Esophagus muscularis mucosa (tissue), 4 donors: ENCODE measurements around the gene CNTFR. TPM values are rescaled to one million over a fixed set of nuclear protein-coding genes. Genes with fewer than 3 reads are reported as not detected.

Source experiments
- DNase-seq: peaks from one replicate; pipeline ENCODE4 v3.0.0-alpha.2; 2017; ENCODE audit errors: extremely low spot score
- H3K27ac ChIP-seq, 4 donors: fragments of 200-600 bp; sonication (generic); replicated peaks in 1 of 4; 1 replicate in 3 of 4; 2 replicates in 1 of 4; pipeline ENCODE4 v1.5.1; 2016 to 2019; ENCODE audit warnings: mild to moderate bottlenecking in 1 of 4
- H3K27me3 ChIP-seq, 4 donors: fragments of 200-600 bp; sonication (generic); one replicate each; pipeline versions ENCODE4 v1.5.1 to v1.6.0; 2016 to 2019
- H3K36me3 ChIP-seq, 4 donors: fragments of 200-600 bp; sonication (generic); one replicate each; pipeline ENCODE4 v1.5.1; 2016 to 2019
- H3K4me1 ChIP-seq, 4 donors: fragments of 200-600 bp; sonication (generic); one replicate each; pipeline ENCODE4 v1.5.1; 2016 to 2019
- H3K4me3 ChIP-seq, 4 donors: fragments of 200-600 bp; sonication (generic); 1 replicate in 2 of 4; 2 replicates in 2 of 4; pipeline ENCODE4 v1.5.1; 2016 to 2019; ENCODE audit warnings: mild to moderate bottlenecking in 4 of 4, moderate library complexity in 1 of 4
- H3K9me3 ChIP-seq, 4 donors: fragments of 200-600 bp; sonication (generic); 1 replicate in 3 of 4; 2 replicates in 1 of 4; pipeline ENCODE4 v1.5.1; 2016 to 2019
- EP300 ChIP-seq: sonication (generic); formaldehyde crosslinking; IDR thresholded peaks from one replicate; pipeline ENCODE4 v1.6.1; 2017; ENCODE audit warnings: antibody characterized with exemption
- POLR2A ChIP-seq: fragments of 450-650 bp; IDR thresholded peaks from one replicate; pipeline ENCODE4 v1.6.1; 2017; ENCODE audit warnings: antibody characterized with exemption, moderate library complexity, mild to moderate bottlenecking, low read depth
- POLR2AphosphoS5 ChIP-seq, 2 donors: sonication (generic); formaldehyde crosslinking; IDR thresholded peaks; one replicate each; pipeline ENCODE4 v1.6.1; 2017; ENCODE audit warnings: antibody characterized with exemption in 2 of 2
- WGBS: methylation state at CpG from one replicate; pipeline ENCODE4 v1.1.5; 2018; 5-methylcytosine and 5-hydroxymethylcytosine counted together
- intact Hi-C: fragments of 100-400 bp; cut with DNase I; formaldehyde crosslinking; loops from one replicate; pipeline ENCODE4 v1.15.1; 2023
- total RNA-seq, 4 donors: library from RNA; depleted of rRNA; stranded (reverse); fragments of >200 nt; gene quantifications; one replicate each; pipeline versions ENCODE4 v1.1.0 to v1.2.1, GENCODE V29; 2016
- TF ChIP-seq, protein P1 (sequence below), 3 experiments: fragments of 200-600 bp in 2 of 3; fragments of 450-650 bp in 1 of 3; sonication (generic) in 2 of 3; IDR thresholded peaks; one replicate each; pipeline ENCODE4 v1.5.1; 2017 to 2019; ENCODE audit warnings: antibody characterized with exemption in 3 of 3, mild to moderate bottlenecking in 2 of 3, moderate library complexity in 1 of 3

CNTFR gene
- total RNA-seq, 4 donors from 2014 or later: 1.2 to 3.8 (median 2.7) TPM

DNA sequence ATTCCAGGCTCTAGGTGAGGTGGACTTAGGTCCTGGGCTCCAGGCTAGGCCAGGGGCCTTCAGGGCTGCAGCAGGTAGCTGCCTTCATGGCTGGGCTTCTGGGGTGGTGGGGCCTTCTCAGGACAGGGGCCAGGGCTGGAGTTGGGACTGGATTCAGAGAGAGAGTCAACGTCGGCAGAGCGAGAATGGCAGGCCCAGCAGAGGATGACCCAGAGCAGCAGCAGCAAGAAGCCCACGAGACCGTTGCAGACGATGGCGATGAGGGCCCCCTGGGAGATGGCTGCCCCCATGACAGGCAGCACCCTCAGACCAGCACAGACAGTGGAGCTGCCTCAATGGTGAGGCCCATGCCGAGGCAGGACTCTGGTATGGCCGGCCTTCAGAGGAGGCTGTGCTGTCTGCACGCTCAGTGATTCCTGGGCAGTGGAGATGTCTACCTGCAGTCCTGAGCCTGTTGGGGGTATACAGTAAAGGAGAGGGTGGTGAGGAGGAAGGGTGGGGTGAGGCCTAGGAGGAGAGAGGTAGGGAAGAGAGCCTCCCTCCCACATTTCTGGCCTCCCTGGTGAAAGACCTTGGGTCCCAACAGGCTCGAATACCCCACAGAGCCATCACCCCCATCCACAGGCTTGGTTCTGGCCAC, 68.0 kb downstream of the CNTFR start:
- Histone ChIP-seq H3K36me3 (no peaks in the 10 kb centered on the region), H3K9me3 (no peaks in the 10 kb centered on the region), H3K27me3 (no peaks in the 10 kb centered on the region), H3K4me1 (peaks cover 8 to 16% (median 15%) of the 10 kb centered on the region in 4 donors), H3K27ac (no peak overlapping the region), H3K4me3 (no peak overlapping the region)
- TF ChIP-seq EP300 (no peak), POLR2AphosphoS5 (IDR thresholded peaks at IDR 0.05) (no peak), POLR2A (no peak)
- TF ChIP-seq, protein P1, sequence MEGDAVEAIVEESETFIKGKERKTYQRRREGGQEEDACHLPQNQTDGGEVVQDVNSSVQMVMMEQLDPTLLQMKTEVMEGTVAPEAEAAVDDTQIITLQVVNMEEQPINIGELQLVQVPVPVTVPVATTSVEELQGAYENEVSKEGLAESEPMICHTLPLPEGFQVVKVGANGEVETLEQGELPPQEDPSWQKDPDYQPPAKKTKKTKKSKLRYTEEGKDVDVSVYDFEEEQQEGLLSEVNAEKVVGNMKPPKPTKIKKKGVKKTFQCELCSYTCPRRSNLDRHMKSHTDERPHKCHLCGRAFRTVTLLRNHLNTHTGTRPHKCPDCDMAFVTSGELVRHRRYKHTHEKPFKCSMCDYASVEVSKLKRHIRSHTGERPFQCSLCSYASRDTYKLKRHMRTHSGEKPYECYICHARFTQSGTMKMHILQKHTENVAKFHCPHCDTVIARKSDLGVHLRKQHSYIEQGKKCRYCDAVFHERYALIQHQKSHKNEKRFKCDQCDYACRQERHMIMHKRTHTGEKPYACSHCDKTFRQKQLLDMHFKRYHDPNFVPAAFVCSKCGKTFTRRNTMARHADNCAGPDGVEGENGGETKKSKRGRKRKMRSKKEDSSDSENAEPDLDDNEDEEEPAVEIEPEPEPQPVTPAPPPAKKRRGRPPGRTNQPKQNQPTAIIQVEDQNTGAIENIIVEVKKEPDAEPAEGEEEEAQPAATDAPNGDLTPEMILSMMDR (IDR thresholded peaks at IDR 0.05): no peak
- intact Hi-C loops: no loop called here
- 96% methylated on average over 2 of the region's 11 CpGs for WGBS
- no peak for DNase-seq

DNA sequence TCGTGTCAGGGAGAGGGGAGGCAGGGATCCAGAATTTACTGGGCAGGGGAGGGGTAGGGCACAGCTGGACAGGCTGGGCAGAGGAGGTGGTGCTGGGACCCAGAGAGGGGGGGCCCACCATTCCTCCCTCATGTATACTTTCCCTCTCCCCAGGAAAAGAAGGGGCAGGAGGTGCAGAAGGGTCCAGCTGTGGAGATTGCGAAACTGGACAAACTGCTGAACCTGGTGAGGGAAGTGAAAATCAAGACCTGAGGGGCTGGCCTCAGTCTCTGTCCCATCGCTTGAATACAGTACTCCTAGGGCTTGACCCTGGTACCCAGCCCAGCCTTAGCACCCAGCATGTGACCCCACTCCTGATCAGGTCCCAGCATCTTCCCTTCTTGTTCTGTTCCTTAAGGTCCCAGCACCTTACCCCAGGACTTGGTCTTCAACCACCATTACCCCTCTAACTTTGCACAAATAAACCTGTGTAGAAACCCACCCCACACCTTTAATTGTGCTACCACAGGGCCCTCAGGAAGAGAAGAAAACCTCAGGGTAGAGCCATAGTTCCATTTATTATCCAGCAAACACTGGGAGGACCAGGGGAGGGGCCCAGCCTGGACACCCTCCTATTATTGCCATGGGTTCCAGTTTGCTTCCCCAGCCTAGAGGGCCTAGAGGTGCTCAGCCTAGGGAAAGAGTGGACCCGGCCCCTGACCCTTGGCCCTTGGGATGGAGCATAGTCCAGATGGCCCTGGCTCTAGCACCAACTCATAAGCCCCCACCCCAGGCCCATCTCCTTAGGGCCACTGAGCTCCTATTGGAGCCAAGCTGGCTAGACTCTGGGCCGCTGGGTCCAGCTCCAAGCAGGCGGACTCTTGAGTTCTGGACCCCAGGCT, 68.8 kb downstream of the CNTFR start:
- Histone ChIP-seq H3K27ac (no peak overlapping the region), H3K9me3 (no peaks in the 10 kb centered on the region), H3K4me1 (peaks cover 8 to 16% (median 15%) of the 10 kb centered on the region in 4 donors), H3K4me3 (no peak overlapping the region), H3K36me3 (no peaks in the 10 kb centered on the region), H3K27me3 (no peaks in the 10 kb centered on the region)
- WGBS: 81% methylated on average over 3 of the region's 6 CpGs
- TF ChIP-seq, protein P1 (IDR thresholded peaks at IDR 0.05): no peak
- no peak for TF ChIP-seq POLR2AphosphoS5 (IDR thresholded peaks at IDR 0.05)
- no peak for TF ChIP-seq EP300
- TF ChIP-seq POLR2A: no peak
- intact Hi-C loops: no loop called here
- no peak for DNase-seq

DNA sequence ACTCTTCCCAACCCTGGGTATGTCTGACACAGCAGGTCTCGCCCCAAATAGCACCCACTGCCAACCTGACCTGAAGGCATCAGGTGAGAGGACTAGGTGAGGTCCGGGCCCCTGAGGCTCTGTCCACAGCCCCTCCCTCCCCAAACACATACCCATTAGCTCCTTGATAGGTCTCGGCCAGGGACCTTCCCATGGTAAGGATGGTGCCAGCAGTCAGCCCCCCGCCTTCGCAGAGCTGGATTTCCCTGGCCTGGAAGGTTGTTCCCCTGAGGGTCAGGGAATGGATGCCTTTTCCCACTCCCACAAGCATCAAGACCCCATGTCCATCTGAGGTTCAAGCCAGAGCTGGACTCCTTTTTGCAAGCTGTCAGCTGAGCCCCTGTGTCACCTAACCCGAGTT, 69.4 kb downstream of the CNTFR start:
- Histone ChIP-seq H3K4me3 (no peak overlapping the region), H3K27ac (no peak overlapping the region), H3K4me1 (peaks cover 8 to 16% (median 15%) of the 10 kb centered on the region in 4 donors), H3K27me3 (no peaks in the 10 kb centered on the region), H3K9me3 (no peaks in the 10 kb centered on the region), H3K36me3 (no peaks in the 10 kb centered on the region)
- 90% methylated on average over 5 of the region's 6 CpGs for WGBS
- no peak for DNase-seq
- TF ChIP-seq, protein P1 (IDR thresholded peaks at IDR 0.05): no peak
- no peak for TF ChIP-seq EP300
- no peak for TF ChIP-seq POLR2AphosphoS5 (IDR thresholded peaks at IDR 0.05)
- no peak for TF ChIP-seq POLR2A
- intact Hi-C loops: no loop called here

DNA sequence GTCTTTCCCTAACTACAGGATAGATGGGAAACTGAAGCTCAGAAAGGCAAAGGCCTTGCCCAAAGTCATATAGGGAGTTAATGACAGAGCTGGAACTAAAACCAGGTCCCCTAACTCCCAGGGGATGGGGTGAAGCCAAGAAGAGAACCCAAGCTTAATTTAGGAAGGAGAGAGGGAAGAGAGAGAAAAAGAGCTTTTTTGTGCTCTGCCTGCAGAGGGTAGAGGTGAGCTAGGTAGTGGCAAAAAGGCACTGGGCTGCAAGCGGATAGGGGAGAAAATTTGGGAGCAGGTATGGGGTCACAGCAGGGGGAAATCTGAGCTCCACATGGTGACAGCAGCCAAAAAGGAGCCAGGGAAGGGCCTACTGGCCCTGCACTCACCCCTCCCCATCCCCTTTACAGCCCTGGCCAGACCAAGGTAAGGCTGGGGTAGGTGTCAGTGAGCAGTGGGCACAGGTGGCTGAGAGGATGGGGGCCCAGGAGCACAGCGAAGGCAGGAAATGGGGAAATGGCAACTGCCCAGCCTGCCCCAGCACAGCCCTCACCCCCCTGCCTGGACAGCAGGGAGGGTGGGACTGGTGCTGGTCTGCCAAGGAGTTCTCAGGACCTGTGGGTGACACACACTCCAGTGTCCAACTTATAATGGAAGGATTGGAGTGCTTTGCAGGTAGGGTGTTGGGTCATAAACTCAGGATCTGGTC, 70.1 kb downstream of the CNTFR start:
- Histone ChIP-seq H3K4me3 (no peak overlapping the region), H3K27me3 (no peaks in the 10 kb centered on the region), H3K4me1 (peaks cover 8 to 16% (median 15%) of the 10 kb centered on the region in 4 donors), H3K36me3 (no peaks in the 10 kb centered on the region), H3K9me3 (no peaks in the 10 kb centered on the region), H3K27ac (no peak overlapping the region)
- TF ChIP-seq, protein P1 (IDR thresholded peaks at IDR 0.05): no peak
- no peak for TF ChIP-seq POLR2A
- no peak for TF ChIP-seq EP300
- no peak for TF ChIP-seq POLR2AphosphoS5 (IDR thresholded peaks at IDR 0.05)
- DNase-seq: no peak
- WGBS: 89% methylated on average over 1 of the region's 2 CpGs
- intact Hi-C loops: no loop called here
